IgD-negative memory B cell (primary cell): ENCODE data around the gene LIN7C. TPM values are rescaled to one million over a fixed set of nuclear protein-coding genes. Genes with fewer than 3 reads are reported as not detected.
"Not testable (repeated sequence)": the region's sequence is repeated elsewhere in the genome, so short reads cannot be mapped to it uniquely, and the experiment has no call there.

Experiments used
- H3K27ac Mint-ChIP-seq, 3 donors: one replicate each; pipeline ENCODE4 v1.8.0; 2020 to 2022; ENCODE audit warnings: mild to moderate bottlenecking in 3 of 3, mixed read lengths in 3 of 3, moderate library complexity in 1 of 3
- H3K27me3 Mint-ChIP-seq: one replicate; pipeline ENCODE4 v1.8.0; 2021; ENCODE audit warnings: mixed read lengths
- H3K36me3 Mint-ChIP-seq: one replicate; pipeline ENCODE4 v1.8.0; 2020; ENCODE audit warnings: mild to moderate bottlenecking, mixed read lengths
- H3K4me1 Mint-ChIP-seq, 3 donors: one replicate each; pipeline ENCODE4 v1.8.0; 2020 to 2022; ENCODE audit warnings: mixed read lengths in 3 of 3, mild to moderate bottlenecking in 1 of 3
- H3K4me3 Mint-ChIP-seq, 4 donors: one replicate each; pipeline ENCODE4 v1.8.0; 2020 to 2022; ENCODE audit warnings: mild to moderate bottlenecking in 4 of 4, mixed read lengths in 4 of 4, moderate library complexity in 3 of 4
- H3K9me3 Mint-ChIP-seq, 3 donors: one replicate each; pipeline ENCODE4 v1.8.0; 2020 to 2021; ENCODE audit warnings: mixed read lengths in 3 of 3, mild to moderate bottlenecking in 1 of 3
- polyA plus RNA-seq: library from polyadenylated mRNA; unstranded; fragments of 300-500 nt; fragmentation: Illumina TruSeq; gene quantifications from one replicate; pipeline ENCODE4 v1.2.3, GENCODE V29; 2021

The LIN7C gene
- polyA plus RNA-seq, 1 donor from 2014 or later, result 10.7 TPM

DNA sequence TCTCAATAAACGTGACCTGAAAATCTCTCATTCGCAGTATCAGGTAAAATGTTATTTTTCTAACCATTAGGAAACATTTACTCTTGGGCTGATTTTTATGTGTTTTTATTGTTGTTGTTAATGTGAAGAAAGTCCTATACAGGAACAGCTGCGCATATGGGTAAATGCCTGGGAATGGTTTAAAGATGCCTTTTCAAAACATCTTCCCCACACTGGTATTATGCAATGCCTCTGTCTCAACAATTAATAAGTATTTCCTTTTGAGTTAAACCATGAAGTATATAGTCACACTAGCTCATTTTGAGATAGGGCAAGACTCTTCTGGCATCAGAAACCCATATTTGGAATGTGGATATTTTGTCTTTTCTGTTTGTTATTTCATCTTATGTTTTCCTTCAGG, 13.7 kb upstream of the LIN7C start:
- Mint-ChIP-seq H3K27me3 (peaks cover 2% of the 10 kb centered on the region), H3K4me3 (no peak overlapping the region), H3K36me3 (no peaks in the 10 kb centered on the region), H3K9me3 (peaks cover 0 to 2% (median 0%) of the 10 kb centered on the region in 3 donors), H3K4me1 (no peaks in the 10 kb centered on the region), H3K27ac (no peak overlapping the region)

GRCh38 chr11:27518518-27518917, 11.9 kb upstream of the LIN7C start:
- Mint-ChIP-seq H3K27ac (no peak overlapping the region), H3K4me1 (no peaks in the 10 kb centered on the region), H3K27me3 (no peaks in the 10 kb centered on the region), H3K9me3 (peaks cover 0 to 2% (median 2%) of the 10 kb centered on the region in 3 donors), H3K4me3 (no peak overlapping the region), H3K36me3 (no peaks in the 10 kb centered on the region)

- H3K9me3 Mint-ChIP-seq, H3K4me3 Mint-ChIP-seq, H3K4me1 Mint-ChIP-seq, H3K27me3 Mint-ChIP-seq, H3K36me3 Mint-ChIP-seq: not testable (repeated sequence)
- peak overlapping the region in 1 of 3 donors; percentile 71 for H3K27ac Mint-ChIP-seq
These were observed 10.9 kb upstream of the LIN7C start for GRCh38 chr11:27517490-27517889.

GRCh38 chr11:27514558-27514957, 8.0 kb upstream of the LIN7C start:
- H3K27ac Mint-ChIP-seq, result no peak overlapping the region
- peaks cover 0 to 2% (median 2%) of the 10 kb centered on the region in 3 donors for H3K9me3 Mint-ChIP-seq
- no peaks in the 10 kb centered on the region for H3K27me3 Mint-ChIP-seq
- H3K4me1 Mint-ChIP-seq, result no peaks in the 10 kb centered on the region
- no peaks in the 10 kb centered on the region for H3K36me3 Mint-ChIP-seq
- H3K4me3 Mint-ChIP-seq, result no peak overlapping the region

- Mint-ChIP-seq H3K27ac (no peak overlapping the region), H3K27me3 (no peaks in the 10 kb centered on the region), H3K36me3 (no peaks in the 10 kb centered on the region), H3K4me1 (no peaks in the 10 kb centered on the region), H3K4me3 (no peak overlapping the region), H3K9me3 (peaks cover 0 to 2% (median 2%) of the 10 kb centered on the region in 3 donors)
These were observed 7.5 kb upstream of the LIN7C start for GRCh38 chr11:27514076-27514475.

GRCh38 chr11:27513389-27513788, 6.8 kb upstream of the LIN7C start:
- Mint-ChIP-seq H3K27me3 (no peaks in the 10 kb centered on the region), H3K36me3 (no peaks in the 10 kb centered on the region), H3K4me3 (no peak overlapping the region), H3K27ac (no peak overlapping the region), H3K9me3 (peaks cover 0 to 2% (median 2%) of the 10 kb centered on the region in 3 donors), H3K4me1 (peaks cover 0 to 2% (median 0%) of the 10 kb centered on the region in 3 donors)

- Mint-ChIP-seq H3K27ac (no peak overlapping the region), H3K9me3 (peaks cover 0 to 2% (median 2%) of the 10 kb centered on the region in 3 donors), H3K4me1 (peaks cover 7 to 14% (median 8%) of the 10 kb centered on the region in 3 donors), H3K36me3 (no peaks in the 10 kb centered on the region), H3K27me3 (no peaks in the 10 kb centered on the region), H3K4me3 (no peak overlapping the region)
These were observed 5.7 kb upstream of the LIN7C start for GRCh38 chr11:27512238-27512637.

- Mint-ChIP-seq H3K27ac (no peak overlapping the region), H3K27me3 (no peaks in the 10 kb centered on the region), H3K36me3 (no peaks in the 10 kb centered on the region), H3K4me1 (peaks cover 16 to 28% (median 22%) of the 10 kb centered on the region in 3 donors), H3K4me3 (peak overlapping the region in 1 of 4 donors; percentile 20), H3K9me3 (peaks cover 0 to 2% (median 0%) of the 10 kb centered on the region in 3 donors)
These were observed 3.3 kb upstream of the LIN7C start for GRCh38 chr11:27509908-27510307.

GRCh38 chr11:27507557-27508322, 1.2 kb upstream of the LIN7C start:
- Mint-ChIP-seq H3K9me3 (no peaks in the 10 kb centered on the region), H3K36me3 (no peaks in the 10 kb centered on the region), H3K27me3 (no peaks in the 10 kb centered on the region), H3K27ac (peak overlapping the region; percentile 96 to 99 (median 98)), H3K4me3 (peak overlapping the region; percentile 96 to 100 (median 98)), H3K4me1 (peaks cover 25 to 35% (median 30%) of the 10 kb centered on the region in 3 donors)

GRCh38 chr11:27505781-27506180, 788 bp downstream of the LIN7C start:
- peak overlapping the region; percentile 96 to 99 (median 98) for H3K27ac Mint-ChIP-seq
- H3K36me3 Mint-ChIP-seq, result no peaks in the 10 kb centered on the region
- no peaks in the 10 kb centered on the region for H3K27me3 Mint-ChIP-seq
- peak overlapping the region; percentile 96 to 100 (median 98) for H3K4me3 Mint-ChIP-seq
- H3K9me3 Mint-ChIP-seq, result no peaks in the 10 kb centered on the region
- peaks cover 32 to 36% (median 35%) of the 10 kb centered on the region in 3 donors for H3K4me1 Mint-ChIP-seq

GRCh38 chr11:27504205-27504604, 2.4 kb downstream of the LIN7C start:
- Mint-ChIP-seq H3K4me3 (peak overlapping the region in 1 of 4 donors; percentile 97), H3K27me3 (no peaks in the 10 kb centered on the region), H3K4me1 (peaks cover 33 to 38% (median 36%) of the 10 kb centered on the region in 3 donors), H3K9me3 (no peaks in the 10 kb centered on the region), H3K36me3 (no peaks in the 10 kb centered on the region), H3K27ac (peak overlapping the region in 2 of 3 donors; percentile 5 to 36)

DNA sequence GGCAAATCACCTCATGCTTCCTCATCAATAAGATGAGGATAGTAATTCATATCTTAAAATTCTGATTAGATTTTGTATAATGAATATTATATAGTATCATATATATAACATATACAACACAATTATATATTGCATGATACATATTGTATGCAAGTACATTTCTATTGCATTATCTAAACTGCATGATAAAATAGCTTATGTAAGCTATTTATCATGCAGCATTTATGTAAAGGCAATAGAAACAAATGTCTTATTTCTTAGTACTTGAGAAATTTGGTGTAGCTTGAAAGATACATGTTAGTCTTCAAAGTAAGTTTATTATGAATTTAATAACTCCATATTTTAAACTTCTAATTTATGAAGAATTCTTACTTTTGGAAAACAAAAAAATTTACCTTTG, 5.5 kb downstream of the LIN7C start:
- H3K27ac Mint-ChIP-seq, result no peak overlapping the region
- no peaks in the 10 kb centered on the region for H3K36me3 Mint-ChIP-seq
- H3K27me3 Mint-ChIP-seq, result no peaks in the 10 kb centered on the region
- H3K9me3 Mint-ChIP-seq, result no peaks in the 10 kb centered on the region
- H3K4me1 Mint-ChIP-seq, result peaks cover 22 to 27% (median 27%) of the 10 kb centered on the region in 3 donors
- no peak overlapping the region for H3K4me3 Mint-ChIP-seq

- Mint-ChIP-seq H3K4me1 (peaks cover 6 to 13% (median 11%) of the 10 kb centered on the region in 3 donors), H3K9me3 (no peaks in the 10 kb centered on the region), H3K27ac (no peak overlapping the region), H3K4me3 (no peak overlapping the region), H3K36me3 (no peaks in the 10 kb centered on the region), H3K27me3 (no peaks in the 10 kb centered on the region)
These were observed 8.7 kb downstream of the LIN7C start for GRCh38 chr11:27497911-27498310.

- no peaks in the 10 kb centered on the region for H3K27me3 Mint-ChIP-seq
- H3K36me3 Mint-ChIP-seq, result no peaks in the 10 kb centered on the region
- no peak overlapping the region for H3K27ac Mint-ChIP-seq
- H3K4me3 Mint-ChIP-seq, result no peak overlapping the region
- peaks cover 4 to 13% (median 8%) of the 10 kb centered on the region in 3 donors for H3K4me1 Mint-ChIP-seq
- H3K9me3 Mint-ChIP-seq, result no peaks in the 10 kb centered on the region
These were observed 9.2 kb downstream of the LIN7C start for GRCh38 chr11:27497284-27497866.

- H3K27me3 Mint-ChIP-seq, result no peaks in the 10 kb centered on the region
- no peaks in the 10 kb centered on the region for H3K9me3 Mint-ChIP-seq
- H3K36me3 Mint-ChIP-seq, result no peaks in the 10 kb centered on the region
- no peak overlapping the region for H3K27ac Mint-ChIP-seq
- H3K4me3 Mint-ChIP-seq, result no peak overlapping the region
- H3K4me1 Mint-ChIP-seq, result peaks cover 0 to 13% (median 4%) of the 10 kb centered on the region in 3 donors
These were observed 10.1 kb downstream of the LIN7C start for GRCh38 chr11:27496461-27496860.
